ENCODE measurements around the gene GTF2F1.
A peak's percentile ranks its signal among the peaks of the same experiment; 100 is the strongest.
"Not testable (repeated sequence)": the region's sequence is repeated elsewhere in the genome, so short reads cannot be mapped to it uniquely, and the experiment has no call there.

GTF2F1 gene

GRCh38 chr19:6393074-6393982 is at the start of gene GTF2F1:
TSS of gene GTF2F1 (minus strand) at chr19:6393164. CDS start at chr19:6392995, 169 bp downstream.
- DNase-seq (ENCODE audit: low read depth): peak; percentile 85

GRCh38 chr19:6442087-6442688 is 49.2 kb upstream of the GTF2F1 start:
- no peak for DNase-seq (ENCODE audit: low read depth)

- DNase-seq (ENCODE audit: low read depth): no peak
Observed at GRCh38 chr19:6440905-6441304, 47.9 kb upstream of the GTF2F1 start.

- no peak for DNase-seq (ENCODE audit: low read depth)
Observed at GRCh38 chr19:6439743-6440142, 46.8 kb upstream of the GTF2F1 start.

- no peak for DNase-seq (ENCODE audit: low read depth)
Observed at GRCh38 chr19:6433663-6434062, 40.7 kb upstream of the GTF2F1 start, which contains the start of gene SLC25A41. TSS of gene SLC25A41 (minus strand) at chr19:6433763. CDS start at chr19:6433693, 70 bp downstream.

- no peak for DNase-seq (ENCODE audit: low read depth)
Observed at GRCh38 chr19:6433165-6433564, 40.2 kb upstream of the GTF2F1 start.

- DNase-seq (ENCODE audit: low read depth): no peak
Observed at GRCh38 chr19:6431891-6432290, 38.9 kb upstream of the GTF2F1 start.

- no peak for DNase-seq (ENCODE audit: low read depth)
Observed at GRCh38 chr19:6429419-6430221, 36.7 kb upstream of the GTF2F1 start.

- DNase-seq (ENCODE audit: low read depth): not testable (repeated sequence)
Observed at GRCh38 chr19:6428692-6429418, 35.9 kb upstream of the GTF2F1 start.

- no peak for DNase-seq (ENCODE audit: low read depth)
Observed at GRCh38 chr19:6427131-6427530, 34.2 kb upstream of the GTF2F1 start.

GRCh38 chr19:6425732-6426620 is 33.0 kb upstream of the GTF2F1 start:
- no peak for DNase-seq (ENCODE audit: low read depth)

GRCh38 chr19:6424939-6425731 is 32.2 kb upstream of the GTF2F1 start:
- peak; percentile 100 for DNase-seq (ENCODE audit: low read depth)

GRCh38 chr19:6424195-6424938 is 31.4 kb upstream of the GTF2F1 start, which contains the start of gene KHSRP:
TSS of gene KHSRP (minus strand) at chr19:6424811. CDS start at chr19:6424701, 110 bp downstream.
- no peak for DNase-seq (ENCODE audit: low read depth)

GRCh38 chr19:6423499-6424194 is 30.7 kb upstream of the GTF2F1 start:
- DNase-seq (ENCODE audit: low read depth): peak; percentile 8

- no peak for DNase-seq (ENCODE audit: low read depth)
Observed at GRCh38 chr19:6421075-6422014, 28.4 kb upstream of the GTF2F1 start.

GRCh38 chr19:6418562-6418932 is 25.6 kb upstream of the GTF2F1 start:
- no peak for DNase-seq (ENCODE audit: low read depth)
